GM19239 (cell line): Measurements from ENCODE around the gene DNM3.

Source experiments
- DNase-seq: peaks from one replicate; pipeline ENCODE4 v3.0.0; 2011; ENCODE audit warnings: low spot score; ENCODE audit not compliant: insufficient read length
- FAIRE-seq: peaks from 2 replicates; lab custom pipeline; 2011; peaks lifted over from hg19 to GRCh38; lab: Jason Lieb, UNC

Gene DNM3

DNA sequence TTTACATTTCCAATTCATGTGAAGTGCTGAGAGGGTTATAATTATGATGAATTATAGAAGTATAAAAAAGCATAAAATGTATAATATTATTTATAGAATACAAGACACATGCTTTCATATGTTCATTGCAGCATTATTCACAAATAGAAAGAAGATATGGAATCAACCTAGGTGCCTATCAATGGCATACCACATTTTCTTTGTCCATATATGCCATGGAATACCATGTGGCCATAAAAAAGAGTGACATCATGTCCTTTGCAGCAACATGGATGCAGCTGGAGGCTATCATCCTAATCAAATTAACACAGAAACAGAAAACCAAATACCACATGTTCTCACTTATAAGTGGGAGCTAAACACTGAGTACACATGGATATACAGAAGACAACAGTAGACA is 494.1 kb downstream of the DNM3 start:
- FAIRE-seq (no peak), DNase-seq (no peak)

DNA sequence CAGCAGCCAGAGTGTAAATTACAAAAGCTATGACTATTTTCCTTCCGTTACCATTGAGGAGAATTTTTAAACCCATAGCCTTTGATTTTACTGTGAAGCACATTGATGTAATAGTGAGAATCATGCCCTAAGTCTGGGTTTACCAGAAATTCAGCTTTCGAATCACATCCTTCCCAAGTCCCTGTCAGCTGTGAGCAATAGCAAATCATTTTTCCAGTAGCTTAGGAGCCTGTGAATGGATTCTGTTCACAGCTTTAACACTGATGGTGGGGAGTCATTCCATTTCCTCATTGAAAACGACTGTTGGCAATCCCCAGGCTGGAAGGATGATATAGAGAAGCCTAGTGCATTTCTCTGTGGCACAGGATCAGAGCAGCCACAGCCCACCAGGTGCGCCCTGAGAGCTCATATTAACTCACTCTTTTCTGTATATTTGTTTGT is 497.0 kb downstream of the DNM3 start:
- peak; percentile 37 for FAIRE-seq
- no peak for DNase-seq

DNA sequence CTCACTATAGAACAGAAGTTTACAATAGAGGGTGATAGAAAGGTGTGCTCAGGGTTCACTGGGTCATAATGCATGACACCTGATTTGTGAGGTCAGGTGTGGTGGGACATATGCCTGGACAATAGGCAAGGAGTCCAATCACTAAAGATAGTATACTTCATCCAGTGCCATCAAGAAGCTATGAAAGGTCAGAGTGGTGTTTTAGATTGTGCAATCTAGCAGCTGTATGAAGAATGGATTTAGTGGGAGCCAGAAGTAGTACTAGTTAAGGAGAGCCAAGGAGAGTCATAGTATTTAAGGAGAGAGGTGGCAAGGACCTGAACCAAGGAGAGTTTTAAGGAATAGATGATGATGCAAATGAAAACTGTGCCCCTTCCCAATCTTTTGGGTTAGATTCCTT is 498.5 kb downstream of the DNM3 start:
- DNase-seq (no peak), FAIRE-seq (no peak)

- DNase-seq (no peak), FAIRE-seq (no peak)
Observed at GRCh38 chr1:172340520-172340919, 499.2 kb downstream of the DNM3 start.

DNA sequence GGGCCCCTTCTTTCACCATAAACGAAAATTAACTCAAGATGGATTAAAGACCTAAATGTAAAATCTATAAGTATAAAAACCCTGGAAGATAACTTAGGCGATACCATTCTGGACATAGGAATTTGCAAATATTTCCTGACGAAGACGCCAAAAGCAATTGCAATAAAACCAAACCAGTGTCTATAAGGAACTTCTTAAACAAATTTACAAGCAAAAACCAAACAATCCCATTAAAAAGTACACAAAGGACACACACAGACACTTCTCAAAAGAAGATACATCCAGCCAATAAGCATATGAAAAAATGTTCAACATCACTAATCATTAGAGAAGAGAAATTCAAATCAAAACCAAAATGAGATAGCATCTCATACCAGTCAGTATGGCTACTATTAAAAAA is 500.4 kb downstream of the DNM3 start:
- FAIRE-seq (peak; percentile 18), DNase-seq (no peak)

DNA sequence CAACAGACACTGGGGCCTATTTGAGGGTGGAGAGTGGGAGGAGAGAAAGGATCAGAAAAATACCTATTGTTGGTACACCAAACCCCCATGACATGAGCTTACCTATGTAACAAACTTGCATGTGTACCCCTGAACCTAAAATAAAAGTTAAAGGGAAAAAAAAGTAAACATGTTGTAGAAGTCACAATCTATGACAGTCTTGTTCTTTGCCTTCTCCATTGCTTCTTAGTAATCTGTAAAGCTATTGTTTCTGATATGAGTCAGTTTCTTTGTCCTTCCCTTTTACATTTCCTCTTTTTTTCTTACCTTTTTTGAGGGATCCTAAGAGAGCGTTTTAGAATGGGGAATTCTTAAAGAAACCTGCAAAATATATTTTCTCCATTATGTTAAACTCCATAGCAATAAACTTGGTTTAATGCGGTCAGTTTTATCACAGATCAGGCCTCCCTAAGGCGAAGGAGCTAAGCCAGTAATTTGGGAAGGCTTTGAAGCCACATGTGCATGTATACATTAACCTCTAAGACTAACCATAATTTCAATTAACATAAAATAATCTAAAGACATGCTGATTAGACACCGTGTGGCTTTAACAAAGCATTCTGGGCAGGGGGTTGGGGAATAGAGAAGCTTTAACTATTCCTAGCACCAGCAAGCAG is 501.4 kb downstream of the DNM3 start:
- DNase-seq = no peak
- FAIRE-seq = peak; percentile 73

DNA sequence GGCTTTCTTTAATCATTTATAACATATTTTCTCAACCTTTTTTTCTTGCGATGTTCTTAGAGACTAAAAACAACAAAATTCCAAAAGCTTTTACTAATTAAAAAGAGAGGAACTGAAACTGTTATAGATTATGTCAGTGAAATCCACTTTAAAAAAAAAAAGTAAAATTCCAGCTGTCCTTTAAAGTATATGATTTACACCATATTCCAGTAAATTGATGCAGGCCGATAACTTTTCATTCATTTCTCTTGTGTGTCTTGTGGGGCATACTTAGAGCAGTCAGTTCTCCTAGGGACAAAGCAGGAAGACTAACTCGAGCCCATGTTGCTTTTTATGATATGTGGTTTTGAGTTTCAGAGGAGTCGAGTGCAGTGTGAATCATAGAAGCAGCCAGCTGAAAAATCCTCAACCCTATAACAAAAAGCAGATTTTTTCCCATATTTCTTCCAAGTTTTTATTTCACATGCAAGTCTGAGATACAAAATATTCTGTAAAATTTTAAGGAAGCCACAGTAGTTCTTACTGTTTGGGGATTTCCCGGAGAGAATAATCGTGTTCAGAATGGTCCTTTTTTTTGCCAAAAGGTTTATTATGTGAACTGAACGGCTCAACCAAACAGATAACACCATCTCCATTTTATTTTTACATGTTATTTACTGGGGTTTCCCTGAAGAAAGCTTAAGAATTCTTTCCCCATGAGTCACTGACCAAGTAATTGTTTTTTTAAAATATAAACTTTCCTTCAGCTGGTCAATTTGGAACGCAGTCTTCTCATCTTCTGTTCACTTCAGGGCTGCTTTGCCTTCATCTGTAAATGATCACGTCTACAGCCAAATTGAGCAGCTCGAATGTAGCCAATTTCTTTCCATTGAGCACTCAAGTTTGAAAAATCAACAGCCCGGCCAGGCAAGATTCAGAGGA is 502.2 kb downstream of the DNM3 start:
- FAIRE-seq (peak; percentile 73), DNase-seq (no peak)

- FAIRE-seq (no peak), DNase-seq (no peak)
Observed at GRCh38 chr1:172344444-172344843, 503.1 kb downstream of the DNM3 start.

GRCh38 chr1:172345077-172345476 is 503.8 kb downstream of the DNM3 start:
- DNase-seq (no peak), FAIRE-seq (peak; percentile 87)

DNA sequence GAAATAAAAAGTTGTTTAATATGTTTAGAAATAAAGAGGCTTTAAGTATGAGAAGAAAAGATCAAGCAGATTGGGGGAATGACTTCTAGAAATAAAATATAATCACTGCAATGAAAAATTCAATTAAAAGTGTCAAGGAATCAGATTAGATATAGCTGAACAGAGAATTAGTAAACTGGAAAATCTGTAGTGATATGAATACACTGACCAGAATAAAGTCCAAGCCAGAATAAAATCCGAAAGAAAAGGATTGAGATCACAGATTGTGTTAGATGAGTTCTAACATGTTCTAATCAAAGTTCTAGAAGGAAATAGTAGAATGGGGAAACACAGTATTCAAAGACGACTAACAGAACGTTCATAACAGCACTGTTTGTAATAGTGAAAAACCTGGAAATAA is 506.1 kb downstream of the DNM3 start:
- FAIRE-seq (no peak), DNase-seq (no peak)

- FAIRE-seq = no peak
- DNase-seq = no peak
Observed at GRCh38 chr1:172350856-172351255, 509.6 kb downstream of the DNM3 start.

DNA sequence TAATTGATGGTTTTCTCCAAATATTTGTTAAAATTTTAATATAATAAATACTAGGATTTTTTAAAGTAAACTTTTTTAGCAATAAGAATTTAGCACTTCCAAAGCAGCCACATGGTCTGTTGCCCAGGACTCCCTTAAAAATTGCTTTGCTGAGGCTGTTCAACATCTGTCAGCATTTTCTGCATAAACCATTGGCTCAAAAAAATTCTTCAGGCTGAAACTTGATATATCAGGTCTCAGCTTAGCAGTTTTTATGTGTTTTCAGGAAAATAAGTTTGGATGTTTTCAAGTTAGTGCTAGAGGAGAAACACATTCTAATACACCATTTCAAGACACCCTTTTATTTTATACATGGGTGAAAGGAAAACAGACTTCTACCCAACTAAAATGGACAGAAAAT is 510.0 kb downstream of the DNM3 start:
- DNase-seq = no peak
- no peak for FAIRE-seq

GRCh38 chr1:172351754-172352161 is 510.5 kb downstream of the DNM3 start:
- no peak for DNase-seq
- FAIRE-seq = no peak

DNA sequence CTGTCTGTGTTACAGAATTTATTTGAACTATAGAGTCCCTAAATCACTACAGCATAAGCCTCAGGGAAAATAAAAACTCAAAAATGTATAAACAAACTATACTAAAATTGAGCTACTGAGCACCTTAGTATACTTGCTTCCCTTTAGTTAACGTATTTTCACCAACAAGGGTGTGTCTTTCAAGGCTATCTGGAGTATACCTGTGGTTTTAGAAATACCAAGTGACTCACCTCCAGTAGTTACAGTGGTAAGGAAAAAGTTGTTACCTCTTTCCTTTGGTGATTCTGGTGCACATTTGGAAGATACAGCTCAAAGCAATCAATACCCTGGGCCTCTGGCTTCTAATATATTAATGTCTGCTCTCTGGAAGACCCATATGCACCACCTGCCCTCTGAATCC is 511.1 kb downstream of the DNM3 start:
- DNase-seq = no peak
- no peak for FAIRE-seq

- no peak for FAIRE-seq
- no peak for DNase-seq
Observed at GRCh38 chr1:172354291-172355274, 513.3 kb downstream of the DNM3 start.

DNA sequence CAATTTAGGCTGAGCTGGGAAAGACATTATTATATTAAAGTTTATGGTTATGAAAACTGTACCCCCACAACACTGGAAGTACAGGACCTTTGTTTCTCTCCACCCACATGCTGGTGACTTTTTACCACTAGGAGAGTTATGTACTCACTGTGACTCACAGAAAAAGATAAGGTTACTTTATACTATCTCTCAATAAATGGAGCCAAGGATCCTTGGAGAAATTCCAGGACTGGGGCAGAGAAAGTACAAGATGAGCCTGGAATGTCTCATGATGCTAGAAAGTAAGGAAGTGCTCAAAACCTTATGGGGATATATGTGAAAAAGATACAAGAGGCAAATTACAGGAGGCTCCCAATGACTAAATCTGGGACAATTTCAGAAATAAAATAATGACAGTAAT is 515.3 kb downstream of the DNM3 start:
- FAIRE-seq (no peak), DNase-seq (no peak)

GRCh38 chr1:172357753-172358385 is 516.6 kb downstream of the DNM3 start:
- FAIRE-seq (no peak), DNase-seq (no peak)

DNA sequence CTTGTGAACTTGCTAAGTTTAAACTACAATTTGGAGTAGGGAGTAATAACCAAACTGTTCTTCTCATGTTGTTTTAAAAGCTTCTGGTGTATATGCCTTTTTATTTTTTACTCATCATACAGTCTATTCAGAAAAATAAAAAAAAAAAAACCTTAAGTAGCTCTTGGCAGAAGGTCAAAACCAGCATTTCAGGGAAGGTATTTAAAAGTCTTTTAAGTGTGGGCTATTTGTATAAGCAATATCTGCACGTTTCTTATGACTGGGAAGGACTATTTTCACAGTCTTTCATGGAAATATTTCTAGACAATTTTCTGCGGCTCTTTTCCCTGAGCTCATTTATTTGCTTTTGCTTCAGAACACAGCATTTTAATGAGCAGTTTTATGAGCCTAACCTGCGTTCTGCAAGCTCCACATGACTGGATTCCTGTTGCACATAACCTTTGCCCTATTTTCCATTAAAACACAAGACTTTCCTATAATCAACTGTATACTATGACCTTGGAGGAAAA is 518.2 kb downstream of the DNM3 start:
- FAIRE-seq (no peak), DNase-seq (no peak)

DNA sequence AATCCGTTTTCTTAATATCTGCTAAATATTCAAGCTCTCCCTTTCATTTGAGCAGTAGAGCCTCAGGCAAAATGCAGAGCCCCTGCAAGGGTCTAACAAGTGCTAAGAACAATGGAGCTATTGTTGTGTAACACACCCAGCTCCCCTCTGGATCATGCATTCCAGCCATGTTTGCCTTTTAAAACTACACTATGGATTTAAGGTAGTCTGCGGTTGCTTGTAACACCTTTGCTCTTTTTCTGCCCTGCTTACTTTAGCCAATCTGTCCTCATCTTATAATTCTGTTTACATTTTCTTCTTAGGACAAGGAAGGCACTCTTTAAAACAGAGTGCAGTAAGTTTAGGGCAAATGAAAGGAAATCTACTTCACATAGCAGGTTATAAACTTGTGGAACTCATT is 519.2 kb downstream of the DNM3 start:
- FAIRE-seq (no peak), DNase-seq (no peak)

DNA sequence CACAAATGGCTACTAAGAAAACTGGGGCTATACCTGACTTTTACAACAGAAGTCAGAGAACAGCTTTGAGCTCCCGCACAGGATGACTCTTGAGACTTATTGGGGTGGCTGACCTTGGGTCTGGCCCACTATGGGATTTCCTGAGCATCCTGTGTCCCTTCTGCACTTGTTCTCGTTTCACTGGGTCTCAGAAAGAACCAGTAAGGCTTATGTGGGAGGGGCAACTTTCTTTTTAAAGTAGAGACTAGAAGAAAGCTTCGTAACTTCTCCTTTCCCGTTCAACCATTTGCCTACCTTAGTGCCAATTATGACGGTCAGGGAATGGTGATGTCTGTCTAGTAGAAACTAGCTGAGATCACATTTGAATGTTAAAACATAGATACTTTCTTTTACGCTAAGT is 519.7 kb downstream of the DNM3 start:
- DNase-seq (no peak), FAIRE-seq (peak; percentile 58)
